ENCODE results near the gene SMAD2.
A peak's percentile ranks its signal among the peaks of the same experiment; 100 is the strongest.

SMAD2 gene

GRCh38 chr18:47930931-47931717 lies 665 bp upstream of the SMAD2 start:
- peaks cover 64% of the 10 kb centered on the region for H3K4me1 ChIP-seq (ENCODE audit: insufficient read depth, low read length)
- peaks cover 27% of the 10 kb centered on the region for H4K20me1 ChIP-seq (ENCODE audit: insufficient read depth, low read length)
- no peak for TF ChIP-seq CTCF (IDR thresholded peaks at IDR 0.05; ENCODE audit: borderline replicate concordance, extremely low read depth, low read length, poor library complexity, severe bottlenecking)
- TF ChIP-seq EZH2 (IDR thresholded peaks at IDR 0.05; ENCODE audit: borderline replicate concordance, low read depth, low read length, severe bottlenecking): no peak

GRCh38 chr18:47929681-47930198 lies 719 bp downstream of the SMAD2 start:
- Histone ChIP-seq H4K20me1 (ENCODE audit: insufficient read depth, low read length) (peaks cover 41% of the 10 kb centered on the region), H3K9ac (ENCODE audit: low read depth, low read length) (peak overlapping the region; percentile 93), H3K4me3 (ENCODE audit: low read depth in 1 of 2, low read length in 2 of 2) (peak overlapping the region; percentile 71 to 84; a peak in 3 of 4 replicates), H3K4me1 (ENCODE audit: insufficient read depth, low read length) (peaks cover 71% of the 10 kb centered on the region), H3K9me3 (ENCODE audit: insufficient read depth, low read length, severe bottlenecking) (no peaks in the 10 kb centered on the region), H3K79me2 (ENCODE audit: insufficient read depth, low read length) (peaks cover 55% of the 10 kb centered on the region), H3K36me3 (ENCODE audit: insufficient read depth, low read length) (no peaks in the 10 kb centered on the region), H3K27me3 (ENCODE audit: insufficient read depth, low read length, poor library complexity) (no peaks in the 10 kb centered on the region), H3K27ac (ENCODE audit: low read length) (peak overlapping the region; percentile 98), H3K4me2 (ENCODE audit: insufficient read depth, low read length) (peak overlapping the region; percentile 78), H2AFZ (ENCODE audit: low read depth, low read length) (peak overlapping the region; percentile 73)
- no peak for DNase-seq
- TF ChIP-seq CTCF (IDR thresholded peaks at IDR 0.05; ENCODE audit: borderline replicate concordance, extremely low read depth, low read length, poor library complexity, severe bottlenecking) (no peak), EZH2 (IDR thresholded peaks at IDR 0.05; ENCODE audit: borderline replicate concordance, low read depth, low read length, severe bottlenecking) (no peak)
- peak; percentile 6 for ATAC-seq (ENCODE audit: insufficient read depth, low read depth)

More at GRCh38 chr18:47930931-47931717, 665 bp upstream of the SMAD2 start:
- Histone ChIP-seq H3K79me2 (ENCODE audit: insufficient read depth, low read length) (peaks cover 42% of the 10 kb centered on the region), H3K4me2 (ENCODE audit: insufficient read depth, low read length) (peak overlapping the region; percentile 72), H3K36me3 (ENCODE audit: insufficient read depth, low read length) (no peaks in the 10 kb centered on the region), H3K4me3 (ENCODE audit: low read depth in 1 of 2, low read length in 2 of 2) (peak overlapping the region; percentile 29 to 71), H2AFZ (ENCODE audit: low read depth, low read length) (peak overlapping the region; percentile 87), H3K27me3 (ENCODE audit: insufficient read depth, low read length, poor library complexity) (no peaks in the 10 kb centered on the region), H3K27ac (ENCODE audit: low read length) (peak overlapping the region; percentile 98), H3K9ac (ENCODE audit: low read depth, low read length) (peak overlapping the region; percentile 93), H3K9me3 (ENCODE audit: insufficient read depth, low read length, severe bottlenecking) (no peaks in the 10 kb centered on the region)
- DNase-seq: peak; percentile 96
- ATAC-seq (ENCODE audit: insufficient read depth, low read depth): peak; percentile 83

GRCh38 chr18:47928466-47928865 lies 2.0 kb downstream of the SMAD2 start:
- no peaks in the 10 kb centered on the region for H3K27me3 ChIP-seq (ENCODE audit: insufficient read depth, low read length, poor library complexity)
- H3K9me3 ChIP-seq (ENCODE audit: insufficient read depth, low read length, severe bottlenecking): no peaks in the 10 kb centered on the region
- ATAC-seq (ENCODE audit: insufficient read depth, low read depth) (no peak), DNase-seq (no peak)
- peaks cover 68% of the 10 kb centered on the region for H3K79me2 ChIP-seq (ENCODE audit: insufficient read depth, low read length)
- peak overlapping the region; percentile 78 for H3K4me2 ChIP-seq (ENCODE audit: insufficient read depth, low read length)
- H4K20me1 ChIP-seq (ENCODE audit: insufficient read depth, low read length): peaks cover 50% of the 10 kb centered on the region
- no peak overlapping the region for H2AFZ ChIP-seq (ENCODE audit: low read depth, low read length)
- peak overlapping the region; percentile 93 for H3K9ac ChIP-seq (ENCODE audit: low read depth, low read length)
- peak overlapping the region; percentile 7 for H3K27ac ChIP-seq (ENCODE audit: low read length)
- H3K36me3 ChIP-seq (ENCODE audit: insufficient read depth, low read length): no peaks in the 10 kb centered on the region
- H3K4me1 ChIP-seq (ENCODE audit: insufficient read depth, low read length): peaks cover 76% of the 10 kb centered on the region
- peak overlapping the region in 1 of 2 experiments; percentile 71; a peak in 2 of 4 replicates for H3K4me3 ChIP-seq (ENCODE audit: low read depth in 1 of 2, low read length in 2 of 2)
- TF ChIP-seq EZH2 (IDR thresholded peaks at IDR 0.05; ENCODE audit: borderline replicate concordance, low read depth, low read length, severe bottlenecking): no peak
- TF ChIP-seq CTCF (IDR thresholded peaks at IDR 0.05; ENCODE audit: borderline replicate concordance, extremely low read depth, low read length, poor library complexity, severe bottlenecking): no peak
